CD4-positive, alpha-beta T cell (primary cell): Measurements from ENCODE around the gene SDF4. TPM values are rescaled to one million over a fixed set of nuclear protein-coding genes. Genes with fewer than 3 reads are reported as not detected.

Experiments used
- ATAC-seq: fragments of 200-7000 bp; cut with Tn5 transposase; one replicate; pipeline ENCODE4 v1.10.0; 2022; ENCODE audit warnings: mild to moderate bottlenecking; ENCODE audit not compliant: poor library complexity
- CTCF ChIA-PET: fragments of 350-600 bp; sonication (Branson Sonifier 250); formaldehyde crosslinking; loops from one replicate; lab custom pipeline; 2021; ENCODE audit warnings: antibody characterized with exemption, inconsistent platforms; lab: Charles Lee
- POLR2A ChIA-PET: fragments of 350-600 bp; sonication (Branson Sonifier 250); formaldehyde crosslinking; loops from one replicate; lab custom pipeline; 2021; ENCODE audit warnings: antibody characterized with exemption, inconsistent platforms; lab: Charles Lee
- DNase-seq, 14 experiments: peaks; one replicate each; pipeline ENCODE4 v3.0.0-alpha.2; 2013 to 2020; ENCODE audit warnings: mixed read lengths in 2 of 14
- H3K27ac ChIP-seq, 2 donors: one replicate each; pipeline versions ENCODE4 v1.5.1 to v1.7.0; 2013; ENCODE audit warnings: low read length in 2 of 2, low read depth in 1 of 2, mild to moderate bottlenecking in 1 of 2
- H3K27me3 ChIP-seq, 2 experiments: 1 replicate in 1 of 2; 2 replicates in 1 of 2; pipeline versions ENCODE4 v1.6.1 to v1.7.0; 2013; ENCODE audit warnings: low read length in 2 of 2, control low read depth in 1 of 2, mild to moderate bottlenecking in 1 of 2, moderate library complexity in 1 of 2; ENCODE audit not compliant: insufficient read depth in 2 of 2, control insufficient read depth in 1 of 2
- H3K36me3 ChIP-seq: one replicate; pipeline ENCODE4 v1.6.1; 2013; ENCODE audit warnings: low read length, control low read depth; ENCODE audit not compliant: insufficient read depth
- H3K4me1 ChIP-seq: one replicate; pipeline ENCODE4 v1.6.1; 2013; ENCODE audit warnings: low read length, control low read depth; ENCODE audit not compliant: insufficient read depth
- H3K4me3 ChIP-seq: one replicate; pipeline ENCODE4 v1.5.1; 2013; ENCODE audit warnings: mild to moderate bottlenecking, low read length, moderate library complexity
- H3K9me3 ChIP-seq, 2 experiments: 1 replicate in 1 of 2; 2 replicates in 1 of 2; pipeline versions ENCODE4 v1.6.1 to v1.7.0; 2013; ENCODE audit warnings: low read length in 2 of 2, mild to moderate bottlenecking in 2 of 2, control low read depth in 1 of 2, moderate library complexity in 1 of 2; ENCODE audit not compliant: control insufficient read depth in 1 of 2, insufficient read depth in 1 of 2
- H3K27ac Mint-ChIP-seq: one replicate; pipeline ENCODE4 v1.8.0; 2020; ENCODE audit warnings: mixed read lengths
- H3K27me3 Mint-ChIP-seq: one replicate; pipeline ENCODE4 v1.8.0; 2021; ENCODE audit warnings: mixed read lengths
- H3K36me3 Mint-ChIP-seq: one replicate; pipeline ENCODE4 v1.8.0; 2021; ENCODE audit warnings: low read depth, mixed read lengths
- H3K4me1 Mint-ChIP-seq: one replicate; pipeline ENCODE4 v1.8.0; 2021; ENCODE audit warnings: low read depth, mixed read lengths
- H3K4me3 Mint-ChIP-seq: one replicate; pipeline ENCODE4 v1.8.0; 2020; ENCODE audit warnings: mild to moderate bottlenecking, mixed read lengths
- H3K9me3 Mint-ChIP-seq: one replicate; pipeline ENCODE4 v1.8.0; 2020; ENCODE audit warnings: mixed read lengths
- intact Hi-C, 2 experiments: fragments of 100-400 bp; cut with DNase I in 1 of 2; cut with micrococcal nuclease in 1 of 2; formaldehyde crosslinking; loops; one replicate each; pipeline versions ENCODE4 v1.15.1 to v1.9.0; 2023 to 2025; cut with DNase I, micrococcal nuclease
- total RNA-seq, 174 experiments: library from RNA in 2 of 174; stranded (reverse) in 2 of 174; gene quantifications; one replicate each; pipeline ENCODE4 v1.2.3 and lab custom pipeline; 2021 to 2026
- TF ChIP-seq, protein P1 (sequence below): fragments of 200-600 bp; IDR thresholded peaks from one replicate; pipeline ENCODE4 v1.8.0; 2022; ENCODE audit warnings: antibody characterized with exemption, mild to moderate bottlenecking

The SDF4 gene
- total RNA-seq, 2 experiments from 2014 or later = 66.3 to 71.0 TPM

DNA sequence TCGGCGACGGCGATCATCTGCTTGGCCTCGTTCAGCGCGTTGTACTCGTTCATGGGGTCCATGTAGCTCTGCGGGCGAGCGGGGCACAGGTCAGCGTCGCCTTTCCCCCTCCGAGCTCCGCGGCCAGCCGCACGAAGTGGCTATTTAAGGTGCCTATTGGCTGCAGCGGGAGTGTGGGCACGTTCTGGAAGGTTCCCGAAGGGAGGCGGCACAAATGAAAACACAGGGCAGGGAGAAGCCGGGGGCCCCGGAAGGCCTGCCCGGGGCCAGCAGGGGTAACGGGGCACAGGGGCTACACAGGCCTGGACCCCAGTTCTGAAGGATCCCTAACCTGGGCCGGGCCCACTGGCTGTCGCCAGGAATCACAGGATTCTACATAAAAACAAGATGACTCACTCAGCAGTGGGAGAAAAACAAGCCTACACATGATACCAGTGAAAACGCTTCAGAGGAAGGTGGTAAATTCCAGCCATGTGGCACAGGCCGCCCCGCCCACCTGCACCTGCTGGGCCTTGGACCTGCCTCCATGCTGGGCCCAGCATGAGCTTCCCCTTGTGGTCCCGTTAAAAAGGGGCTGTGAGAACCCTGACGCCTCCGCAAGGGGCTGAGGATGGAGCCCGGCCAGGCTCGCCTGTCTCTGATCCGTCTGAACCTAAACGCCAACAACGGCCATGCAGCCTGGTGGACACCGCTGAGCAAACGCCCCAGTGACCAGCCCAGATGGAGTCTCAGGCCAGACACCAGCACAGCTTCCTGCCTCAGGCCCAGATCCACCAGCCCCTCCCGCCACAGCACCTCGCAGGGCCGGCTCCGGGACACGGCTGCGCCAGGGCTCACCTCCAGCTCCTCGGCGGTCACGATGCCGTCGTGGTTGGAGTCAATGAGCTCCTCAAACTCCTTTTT, 13.9 kb downstream of the SDF4 start:
- TF ChIP-seq, protein P1, sequence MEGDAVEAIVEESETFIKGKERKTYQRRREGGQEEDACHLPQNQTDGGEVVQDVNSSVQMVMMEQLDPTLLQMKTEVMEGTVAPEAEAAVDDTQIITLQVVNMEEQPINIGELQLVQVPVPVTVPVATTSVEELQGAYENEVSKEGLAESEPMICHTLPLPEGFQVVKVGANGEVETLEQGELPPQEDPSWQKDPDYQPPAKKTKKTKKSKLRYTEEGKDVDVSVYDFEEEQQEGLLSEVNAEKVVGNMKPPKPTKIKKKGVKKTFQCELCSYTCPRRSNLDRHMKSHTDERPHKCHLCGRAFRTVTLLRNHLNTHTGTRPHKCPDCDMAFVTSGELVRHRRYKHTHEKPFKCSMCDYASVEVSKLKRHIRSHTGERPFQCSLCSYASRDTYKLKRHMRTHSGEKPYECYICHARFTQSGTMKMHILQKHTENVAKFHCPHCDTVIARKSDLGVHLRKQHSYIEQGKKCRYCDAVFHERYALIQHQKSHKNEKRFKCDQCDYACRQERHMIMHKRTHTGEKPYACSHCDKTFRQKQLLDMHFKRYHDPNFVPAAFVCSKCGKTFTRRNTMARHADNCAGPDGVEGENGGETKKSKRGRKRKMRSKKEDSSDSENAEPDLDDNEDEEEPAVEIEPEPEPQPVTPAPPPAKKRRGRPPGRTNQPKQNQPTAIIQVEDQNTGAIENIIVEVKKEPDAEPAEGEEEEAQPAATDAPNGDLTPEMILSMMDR = no peak
- ATAC-seq (no peak), DNase-seq (peak in 3 of 14 experiments; percentile 46 to 73 (median 65))
- Histone ChIP-seq H3K27ac (peak overlapping the region; percentile 21 to 75), H3K9me3 (peaks cover 0 to 3% of the 10 kb centered on the region in 2 experiments), H3K4me1 (peaks cover 74% of the 10 kb centered on the region), H3K36me3 (peaks cover 52% of the 10 kb centered on the region), H3K27me3 (no peaks in the 10 kb centered on the region), H3K4me3 (no peak overlapping the region)
- no peaks in the 10 kb centered on the region for H3K27me3 Mint-ChIP-seq
- H3K27ac Mint-ChIP-seq = peak overlapping the region; percentile 71
- ChIA-PET POLR2A (interaction anchor here (0.8 to 0.9 kb wide), 3 partner anchors 10 to 20 kb away, joined by 3 read pairs; no protein-coding TSS in a partner anchor), CTCF (interaction anchor here (0.5 kb wide), 1 partner anchor 83 kb away, joined by 3 read pairs; no protein-coding TSS in a partner anchor)
- peaks cover 28% of the 10 kb centered on the region for H3K4me1 Mint-ChIP-seq
- peaks cover 51% of the 10 kb centered on the region for H3K36me3 Mint-ChIP-seq
- no peaks in the 10 kb centered on the region for H3K9me3 Mint-ChIP-seq
- no peak overlapping the region for H3K4me3 Mint-ChIP-seq
- intact Hi-C loops = no loop called here

DNA sequence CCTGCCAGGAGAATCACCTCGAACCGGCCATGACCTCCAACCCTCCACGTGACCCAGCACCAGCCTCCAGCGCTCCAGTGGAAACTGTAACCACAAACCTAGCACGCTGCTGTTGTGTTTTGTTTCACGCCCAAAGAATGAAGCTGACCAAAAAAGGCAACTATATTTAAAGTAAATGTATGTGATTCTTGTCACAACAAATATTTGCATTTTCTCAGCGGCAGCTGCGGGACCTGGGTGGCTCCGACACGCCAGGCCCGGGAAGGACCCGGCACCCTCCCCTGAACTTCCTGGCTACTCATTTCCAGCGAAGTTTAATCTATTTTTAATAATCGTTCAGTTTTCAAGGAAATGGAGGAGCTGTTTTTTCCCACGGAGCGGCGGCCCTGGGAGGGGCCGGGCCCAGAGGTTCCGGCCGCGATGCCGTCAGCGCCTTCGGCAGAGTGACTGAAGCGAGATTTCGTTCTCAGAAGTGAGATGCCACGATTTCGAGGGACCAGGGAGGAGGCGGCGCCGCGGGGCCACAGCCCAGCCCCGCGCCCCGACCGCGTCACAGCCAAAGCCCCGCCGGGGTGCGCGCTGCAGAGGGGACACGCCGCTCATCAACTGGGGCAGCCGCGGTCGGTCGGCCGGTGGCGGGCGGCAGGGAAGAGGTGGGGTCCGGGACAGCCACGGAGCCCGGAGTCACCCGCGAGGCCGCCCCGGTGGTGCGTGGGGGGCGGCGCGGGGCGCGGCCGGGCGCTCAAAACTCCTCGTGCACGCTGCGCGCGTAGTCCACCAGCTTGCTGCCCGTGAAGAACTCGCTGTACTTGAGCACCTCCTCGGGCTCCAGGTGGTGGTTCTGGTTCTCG, 14.8 kb downstream of the SDF4 start:
- H3K27ac Mint-ChIP-seq = peak overlapping the region; percentile 96
- CTCF ChIA-PET = interaction anchor here (0.5 kb wide), 1 partner anchor 84 kb away, joined by 3 read pairs; no protein-coding TSS in a partner anchor

More for the DNA sequence above, 14.8 kb downstream of the SDF4 start:
- peaks cover 0 to 3% of the 10 kb centered on the region in 2 experiments for H3K9me3 ChIP-seq
- H3K4me1 ChIP-seq = peaks cover 82% of the 10 kb centered on the region
- TF ChIP-seq, protein P1 = no peak
- H3K27me3 ChIP-seq = no peaks in the 10 kb centered on the region
- POLR2A ChIA-PET = interaction anchor here (0.8 to 1.0 kb wide), 3 partner anchors 9 to 20 kb away, joined by 3 to 8 read pairs (median 3); no protein-coding TSS in a partner anchor
- Mint-ChIP-seq H3K4me3 (peak overlapping the region; percentile 90), H3K4me1 (peaks cover 26% of the 10 kb centered on the region), H3K27me3 (no peaks in the 10 kb centered on the region), H3K36me3 (peaks cover 46% of the 10 kb centered on the region), H3K9me3 (no peaks in the 10 kb centered on the region)
- intact Hi-C loops = no loop called here
- DNase-seq (peak in 7 of 14 experiments; percentile 38 to 88 (median 67)), ATAC-seq (peak; percentile 39)
- H3K4me3 ChIP-seq = no peak overlapping the region
- H3K36me3 ChIP-seq = peaks cover 45% of the 10 kb centered on the region
- H3K27ac ChIP-seq = peak overlapping the region; percentile 43 to 86
